HUES48 (cell line): ENCODE measurements around the gene HOXB6.

Experiments used
- H3K27ac ChIP-seq: one replicate; pipeline ENCODE4 v1.7.0; 2013; ENCODE audit warnings: low read depth, low read length, inconsistent platforms
- H3K27me3 ChIP-seq: 2 replicates; pipeline ENCODE4 v1.6.1; 2013; ENCODE audit warnings: mild to moderate bottlenecking, low read length; ENCODE audit not compliant: control insufficient read depth, insufficient read depth
- H3K36me3 ChIP-seq: 2 replicates; pipeline ENCODE4 v1.6.1; 2013; ENCODE audit warnings: low read length; ENCODE audit not compliant: control insufficient read depth, insufficient read depth
- H3K4me1 ChIP-seq: 2 replicates; pipeline ENCODE4 v1.6.1; 2013; ENCODE audit warnings: mild to moderate bottlenecking, low read length; ENCODE audit not compliant: control insufficient read depth, insufficient read depth
- H3K4me3 ChIP-seq: 2 replicates; pipeline ENCODE4 v1.5.1; 2013; ENCODE audit warnings: mild to moderate bottlenecking, low read depth, low read length
- H3K9ac ChIP-seq: 2 replicates; pipeline ENCODE4 v1.6.1; 2013; ENCODE audit warnings: mild to moderate bottlenecking, low read depth, low read length, moderate library complexity
- H3K9me3 ChIP-seq: 2 replicates; pipeline ENCODE4 v1.6.1; 2013; ENCODE audit warnings: low read length; ENCODE audit not compliant: control insufficient read depth, insufficient read depth

The HOXB6 gene

DNA sequence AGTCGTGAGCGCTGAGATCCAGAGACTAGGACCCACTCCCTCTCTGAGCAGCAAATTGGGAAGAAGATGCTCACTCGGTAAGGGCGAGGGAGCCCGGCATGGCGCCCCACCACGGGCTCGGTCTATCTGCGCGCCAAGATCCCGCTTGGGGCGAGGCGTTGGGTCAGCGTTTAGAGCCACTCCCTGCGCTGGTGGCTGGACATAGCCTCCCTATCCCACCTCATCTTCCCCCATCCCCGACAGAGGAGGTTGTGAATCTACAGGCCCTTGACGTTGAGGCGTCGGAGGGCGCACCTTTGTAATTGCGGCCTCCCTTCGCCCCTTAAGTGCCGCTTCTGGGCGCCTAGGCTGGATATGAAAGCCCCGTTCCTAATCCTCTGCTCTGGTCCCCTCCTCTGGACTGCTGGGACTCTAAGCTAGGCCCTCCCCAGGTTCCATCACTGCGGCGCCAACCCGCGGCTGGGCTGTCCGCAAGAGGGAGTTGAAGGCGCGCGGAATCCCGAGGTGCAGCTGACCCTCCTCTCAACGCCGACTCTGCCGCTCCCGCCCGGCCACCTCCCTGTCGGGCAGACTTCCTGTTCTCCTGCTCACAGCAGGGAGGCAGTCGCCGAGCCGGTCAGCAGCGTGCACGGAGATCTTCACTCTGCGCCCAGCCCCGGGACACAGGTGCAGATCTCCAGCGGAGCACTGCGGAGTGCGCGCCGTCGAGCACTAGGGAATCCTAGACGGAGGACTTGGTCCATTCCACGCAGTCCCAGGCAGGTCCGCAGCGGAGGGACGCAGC lies 37.5 kb upstream of the HOXB6 start:
- Histone ChIP-seq H3K9ac (no peak overlapping the region), H3K27me3 (peaks cover 100% of the 10 kb centered on the region), H3K4me1 (peaks cover 10% of the 10 kb centered on the region), H3K4me3 (no peak overlapping the region), H3K36me3 (no peaks in the 10 kb centered on the region), H3K9me3 (no peaks in the 10 kb centered on the region), H3K27ac (no peak overlapping the region)

DNA sequence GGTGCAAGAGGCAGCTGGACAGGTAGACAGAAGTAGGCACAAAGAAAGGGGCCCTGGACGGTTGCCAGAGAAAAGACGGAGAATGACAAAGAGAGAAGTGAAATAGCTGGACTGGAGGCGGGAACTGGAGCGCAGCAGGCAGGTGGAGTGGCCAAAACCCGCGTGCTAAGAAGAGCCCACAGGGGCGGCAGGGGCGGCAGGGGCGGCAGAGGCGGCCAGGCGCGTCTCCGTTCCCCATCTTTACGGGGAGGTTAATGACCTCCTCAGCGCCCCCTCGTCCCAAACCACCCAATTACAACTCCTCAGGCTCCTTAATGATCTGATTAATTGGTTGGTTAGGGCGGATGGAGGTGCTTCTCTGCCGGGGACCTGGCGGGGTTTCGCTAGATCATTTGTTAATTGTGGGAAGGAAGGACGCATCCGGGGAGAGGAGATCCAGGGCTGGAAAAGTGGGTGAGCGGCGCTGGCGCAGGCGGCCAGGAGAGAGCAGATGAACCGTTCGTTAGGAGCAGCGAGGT lies 36.8 kb upstream of the HOXB6 start:
- H3K9me3 ChIP-seq: no peaks in the 10 kb centered on the region
- peaks cover 100% of the 10 kb centered on the region for H3K27me3 ChIP-seq
- peaks cover 10% of the 10 kb centered on the region for H3K4me1 ChIP-seq
- H3K36me3 ChIP-seq: no peaks in the 10 kb centered on the region
- no peak overlapping the region for H3K9ac ChIP-seq
- H3K4me3 ChIP-seq: no peak overlapping the region
- no peak overlapping the region for H3K27ac ChIP-seq

DNA sequence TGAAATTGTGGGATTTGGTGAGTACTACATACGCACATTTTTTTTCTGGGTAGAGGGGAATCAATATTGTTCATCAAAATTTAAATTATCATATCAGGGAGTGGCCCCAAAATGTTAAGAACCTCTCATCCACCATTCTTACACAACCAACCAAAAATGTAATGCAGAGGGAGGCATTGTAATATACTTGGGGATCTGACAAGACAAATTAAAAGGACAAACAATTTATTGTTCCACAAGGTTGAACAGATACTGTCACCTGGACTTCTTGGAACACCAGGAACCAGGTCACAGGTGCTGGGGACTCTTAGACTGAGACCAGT lies 36.0 kb upstream of the HOXB6 start:
- Histone ChIP-seq H3K9ac (no peak overlapping the region), H3K4me1 (peaks cover 4% of the 10 kb centered on the region; the same call in 1 of the 2 replicates), H3K36me3 (no peaks in the 10 kb centered on the region), H3K27ac (no peak overlapping the region), H3K9me3 (no peaks in the 10 kb centered on the region), H3K27me3 (peaks cover 100% of the 10 kb centered on the region), H3K4me3 (no peak overlapping the region)

DNA sequence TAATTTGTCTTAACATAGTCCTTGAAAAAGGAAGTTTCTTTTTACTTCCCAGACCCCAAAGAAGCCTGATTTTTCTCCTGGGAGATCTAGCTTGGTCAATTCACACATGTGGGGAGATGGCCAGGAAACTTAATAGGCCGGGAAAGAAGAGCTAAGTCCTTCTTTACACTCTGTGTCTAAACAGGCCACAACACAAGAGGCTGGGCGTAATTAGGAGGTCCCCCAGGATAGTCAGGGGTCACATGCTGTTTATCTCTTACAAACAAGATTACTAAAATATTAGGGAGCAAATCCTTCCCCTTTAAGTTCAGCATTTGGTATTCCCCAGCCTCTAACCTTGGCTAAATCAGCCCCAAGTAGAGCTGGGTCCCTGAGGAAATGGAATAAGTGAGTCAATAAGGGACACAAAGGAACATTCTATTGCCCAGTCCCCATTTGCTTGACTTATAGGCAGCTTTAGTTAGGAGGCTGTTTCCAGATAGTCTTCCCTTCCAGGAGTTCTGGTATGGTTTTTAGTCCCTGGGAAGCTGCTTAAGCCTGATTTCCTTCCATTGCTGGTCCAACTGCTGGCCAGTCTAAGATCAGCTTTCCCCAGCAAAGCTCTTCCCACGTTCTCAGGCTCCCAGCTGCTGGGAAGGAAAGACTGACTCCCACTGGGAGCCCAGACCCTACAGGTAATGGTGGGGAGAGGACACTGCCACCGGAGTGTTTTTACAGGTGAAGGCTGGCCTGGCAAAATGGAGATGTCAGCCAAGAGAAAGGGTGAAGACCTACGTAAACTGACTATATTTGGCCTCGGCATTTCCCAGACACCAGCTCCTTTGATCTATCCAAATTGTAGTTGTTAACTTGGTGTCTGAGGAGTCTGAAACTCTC lies 35.4 kb upstream of the HOXB6 start:
- peaks cover 100% of the 10 kb centered on the region for H3K27me3 ChIP-seq
- H3K9ac ChIP-seq: no peak overlapping the region
- H3K27ac ChIP-seq: no peak overlapping the region
- no peaks in the 10 kb centered on the region for H3K9me3 ChIP-seq
- no peaks in the 10 kb centered on the region for H3K36me3 ChIP-seq
- H3K4me1 ChIP-seq: 0 out of 2 replicates have a peak, but pooled peaks cover 2% of the 10 kb centered on the region
- H3K4me3 ChIP-seq: no peak overlapping the region

DNA sequence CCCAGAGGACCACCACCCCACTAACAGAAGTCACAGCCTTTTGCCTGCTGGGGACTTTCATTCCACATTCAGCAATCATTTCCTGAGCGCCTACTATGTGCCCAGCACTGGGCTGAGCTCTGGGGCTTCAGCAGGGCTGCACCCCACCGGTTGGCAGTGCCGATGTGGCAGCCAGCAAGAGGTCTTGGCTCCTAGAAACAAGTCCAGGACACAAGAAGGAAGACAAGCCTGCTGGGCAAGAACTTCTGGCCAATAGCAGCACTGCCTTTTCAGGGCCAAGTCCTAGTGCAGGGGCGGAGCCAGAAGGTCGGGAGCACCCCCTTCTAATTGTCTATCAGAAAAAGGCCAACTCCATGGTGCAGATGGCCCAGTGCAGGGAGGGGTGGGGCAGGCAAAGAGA lies 34.4 kb upstream of the HOXB6 start:
- H3K27ac ChIP-seq: no peak overlapping the region

DNA sequence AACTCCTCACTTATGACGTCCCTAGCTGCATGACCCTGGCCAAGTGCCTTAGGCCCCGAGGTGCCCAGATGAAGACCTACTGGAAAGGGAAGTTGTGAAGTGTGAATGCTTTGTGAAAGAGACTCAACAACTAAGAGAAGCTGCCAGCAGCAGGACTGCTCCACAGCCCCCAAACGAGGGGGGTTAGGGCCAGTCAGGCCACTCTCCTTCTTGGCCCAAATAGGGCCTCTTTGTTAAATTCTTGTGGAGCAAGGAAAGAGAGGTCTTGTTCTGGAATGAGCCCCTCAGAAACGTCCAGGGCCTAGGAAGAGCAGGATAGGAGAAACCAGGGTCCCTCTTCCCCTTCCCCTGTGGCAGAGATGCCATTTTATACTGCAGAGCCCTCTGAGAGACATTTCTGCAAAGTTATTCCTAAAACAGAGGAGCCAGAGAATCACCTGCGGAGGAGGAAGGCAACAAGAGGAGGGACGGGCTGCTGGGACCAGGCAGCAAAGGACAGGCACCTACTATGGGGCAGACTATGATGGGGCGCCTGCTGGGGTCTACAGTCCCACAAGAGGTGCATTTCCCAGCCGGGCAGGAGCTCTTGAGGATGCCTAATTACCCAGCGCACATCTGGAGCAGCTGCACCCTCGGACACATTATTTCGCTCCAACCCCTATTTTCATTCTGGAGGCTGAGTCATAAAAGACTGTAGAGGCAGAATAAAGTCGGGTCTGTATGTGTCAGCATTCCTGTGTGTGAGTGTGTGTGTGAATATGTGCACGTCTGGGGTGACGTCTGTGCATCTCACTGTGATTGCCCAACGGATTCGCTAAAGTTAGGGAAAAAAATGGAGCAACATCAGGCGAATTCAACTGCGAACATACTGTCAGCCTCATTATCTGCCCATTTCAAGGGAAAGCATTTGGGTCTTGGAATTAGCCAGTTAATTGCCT lies 32.8 kb upstream of the HOXB6 start:
- Histone ChIP-seq H3K27ac (no peak overlapping the region), H3K4me3 (no peak overlapping the region), H3K4me1 (0 out of 2 replicates have a peak, but pooled peaks cover 2% of the 10 kb centered on the region), H3K9me3 (no peaks in the 10 kb centered on the region), H3K27me3 (peaks cover 100% of the 10 kb centered on the region), H3K36me3 (no peaks in the 10 kb centered on the region), H3K9ac (no peak overlapping the region)

More for the DNA sequence above, 34.4 kb upstream of the HOXB6 start:
- 0 out of 2 replicates have a peak, but pooled peaks cover 2% of the 10 kb centered on the region for H3K4me1 ChIP-seq
- peaks cover 100% of the 10 kb centered on the region for H3K27me3 ChIP-seq
- no peaks in the 10 kb centered on the region for H3K36me3 ChIP-seq
- H3K9ac ChIP-seq: no peak overlapping the region
- no peaks in the 10 kb centered on the region for H3K9me3 ChIP-seq
- no peak overlapping the region for H3K4me3 ChIP-seq

DNA sequence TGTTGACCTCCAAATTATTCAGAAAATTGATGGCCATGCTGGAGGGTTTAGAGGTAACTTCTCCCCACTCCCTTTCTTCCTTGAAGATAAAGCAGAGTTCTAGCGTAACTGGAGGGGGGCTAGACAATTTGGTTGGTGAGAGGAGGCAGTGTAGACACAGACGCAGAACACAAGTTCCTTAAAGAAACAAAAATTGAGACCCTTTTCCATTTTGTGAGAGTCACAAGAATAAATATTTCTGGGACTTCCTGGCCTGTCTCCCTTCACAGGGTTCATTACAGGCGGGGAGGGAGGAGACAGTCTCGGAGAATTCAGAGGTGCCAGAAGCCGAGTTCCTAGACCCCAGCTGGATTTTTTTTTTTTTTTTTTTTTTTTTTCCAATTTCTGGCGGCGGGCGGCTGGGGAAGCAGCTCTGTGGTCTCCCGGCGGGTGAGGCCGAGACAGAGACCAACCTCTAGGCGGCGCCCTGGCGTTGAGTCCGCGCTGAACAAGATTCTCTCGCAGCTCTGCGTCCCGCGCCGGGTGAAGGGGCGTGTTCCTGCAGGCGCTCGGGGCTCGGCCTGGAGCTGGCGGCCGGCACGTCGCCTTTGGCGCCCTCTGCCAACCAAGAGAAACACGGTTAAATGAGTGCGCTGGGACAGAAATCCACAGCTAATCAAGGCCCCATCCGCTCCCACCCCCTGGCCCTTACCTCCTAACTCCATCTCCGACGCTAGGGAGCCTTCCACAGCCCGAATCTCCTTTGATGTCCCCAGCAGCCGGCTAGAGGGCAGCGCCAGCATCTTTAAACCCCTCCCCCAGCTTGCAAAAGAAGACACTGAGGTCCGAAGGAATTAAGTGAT lies 31.6 kb upstream of the HOXB6 start:
- Histone ChIP-seq H3K36me3 (no peaks in the 10 kb centered on the region), H3K9me3 (no peaks in the 10 kb centered on the region), H3K4me3 (no peak overlapping the region), H3K9ac (no peak overlapping the region), H3K27ac (no peak overlapping the region), H3K27me3 (peaks cover 100% of the 10 kb centered on the region), H3K4me1 (no peaks in the 10 kb centered on the region)

DNA sequence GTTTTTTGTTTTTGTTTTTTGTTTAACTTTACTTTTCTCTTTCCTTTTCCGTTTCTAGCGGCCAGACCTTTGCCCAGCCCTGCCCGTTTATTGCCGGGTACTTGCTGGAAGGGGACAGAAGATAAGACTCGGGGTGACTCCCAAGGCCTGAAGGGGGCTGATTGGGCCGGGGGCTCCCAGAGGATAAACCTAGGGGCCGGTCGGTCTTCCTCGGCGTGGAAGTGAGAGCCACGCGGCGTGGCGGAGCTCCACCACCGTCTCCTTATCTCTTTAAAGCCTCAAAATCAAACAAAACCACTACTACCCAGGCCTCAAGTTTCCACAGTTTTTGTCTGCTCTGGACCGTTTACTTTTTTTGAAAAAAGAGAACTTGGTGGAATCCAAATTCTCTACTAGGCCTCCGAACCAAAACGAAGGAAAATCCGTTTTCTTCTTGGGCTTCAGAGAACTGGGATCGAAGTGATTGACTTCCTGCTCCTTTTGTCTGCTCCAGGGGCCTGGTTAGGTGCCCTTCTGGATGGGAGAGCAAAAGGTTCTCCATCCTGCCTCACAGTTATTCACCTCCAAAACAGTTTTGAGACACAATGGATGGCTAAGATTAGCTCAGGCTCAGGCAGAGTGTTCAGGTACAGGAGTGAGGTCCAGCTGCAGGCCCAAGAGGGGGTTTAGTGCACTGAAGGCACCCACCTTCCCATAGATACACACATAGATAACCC lies 29.9 kb upstream of the HOXB6 start:
- Histone ChIP-seq H3K27me3 (peaks cover 100% of the 10 kb centered on the region), H3K9me3 (no peaks in the 10 kb centered on the region), H3K9ac (no peak overlapping the region), H3K4me1 (no peaks in the 10 kb centered on the region), H3K27ac (no peak overlapping the region), H3K36me3 (no peaks in the 10 kb centered on the region), H3K4me3 (no peak overlapping the region)

DNA sequence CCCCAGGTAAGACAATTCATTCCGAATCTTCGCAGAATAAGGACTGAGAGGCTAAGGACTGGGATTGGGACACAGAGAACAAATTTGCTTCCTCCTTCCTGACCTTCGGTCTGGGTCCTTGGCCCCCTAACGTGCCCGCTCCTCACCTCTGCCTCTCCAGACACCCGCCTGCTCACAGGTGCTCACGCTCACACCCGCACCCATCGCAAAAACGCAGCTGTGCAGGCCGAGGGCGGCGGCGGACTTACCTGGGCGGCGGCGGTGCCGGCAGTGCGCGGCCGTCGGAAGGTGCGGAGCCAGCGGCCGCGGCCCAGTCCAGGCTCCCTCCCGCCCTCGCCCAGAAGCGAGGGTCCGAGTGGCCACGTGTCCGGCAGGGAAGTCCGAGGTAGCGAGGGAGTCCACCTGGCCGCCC lies 28.5 kb upstream of the HOXB6 start:
- Histone ChIP-seq H3K4me1 (no peaks in the 10 kb centered on the region), H3K9ac (no peak overlapping the region), H3K27ac (no peak overlapping the region), H3K36me3 (no peaks in the 10 kb centered on the region), H3K4me3 (no peak overlapping the region), H3K9me3 (no peaks in the 10 kb centered on the region), H3K27me3 (peaks cover 100% of the 10 kb centered on the region)
